GM12874 (cell line): ENCODE data around the gene RHOD.

Experiments used
- CTCF ChIP-seq: IDR thresholded peaks from 2 replicates; pipeline ENCODE4 v1.5.1; 2011; ENCODE audit warnings: low read depth, mild to moderate bottlenecking, control low read depth, low read length, moderate library complexity; ENCODE audit not compliant: insufficient read depth

Gene RHOD

GRCh38 chr11:67020949-67021348 is 35.7 kb upstream of the RHOD start:
- no peak for TF ChIP-seq CTCF

- no peak for TF ChIP-seq CTCF
Measured at GRCh38 chr11:67022341-67022933, 34.2 kb upstream of the RHOD start.

GRCh38 chr11:67022961-67023956 is 33.4 kb upstream of the RHOD start, which contains the start of gene SYT12:
Gene SYT12 (plus strand): TSS chr11:67023134. CDS start chr11:67030145, 7,011 bp downstream.
- TF ChIP-seq CTCF = no peak

- TF ChIP-seq CTCF = no peak
Measured at GRCh38 chr11:67023957-67024353, 32.7 kb upstream of the RHOD start.

- no peak for TF ChIP-seq CTCF
Measured at GRCh38 chr11:67024410-67024809, 32.2 kb upstream of the RHOD start.

- TF ChIP-seq CTCF = no peak
Measured at GRCh38 chr11:67024966-67025365, 31.7 kb upstream of the RHOD start.

- no peak for TF ChIP-seq CTCF
Measured at GRCh38 chr11:67025750-67026149, 30.9 kb upstream of the RHOD start.
